NCI-H460 (cell line): Measurements from ENCODE around the gene PKNOX2. TPM values are rescaled to one million over a fixed set of nuclear protein-coding genes. Genes with fewer than 3 reads are reported as not detected.

Experiments
- DNase-seq: peaks from one replicate; pipeline ENCODE4 v3.0.0-alpha.2; 2016; ENCODE audit warnings: low read depth; ENCODE audit errors: extremely low read depth
- total RNA-seq: library from RNA; depleted of rRNA; stranded (reverse); fragments of >200 nt; shearing (Covaris generic); gene quantifications from 2 replicates; pipeline ENCODE4 v1.2.3, GENCODE V29; 2014

The PKNOX2 gene
- total RNA-seq, 1 experiment from 2014 or later = not detected

DNA sequence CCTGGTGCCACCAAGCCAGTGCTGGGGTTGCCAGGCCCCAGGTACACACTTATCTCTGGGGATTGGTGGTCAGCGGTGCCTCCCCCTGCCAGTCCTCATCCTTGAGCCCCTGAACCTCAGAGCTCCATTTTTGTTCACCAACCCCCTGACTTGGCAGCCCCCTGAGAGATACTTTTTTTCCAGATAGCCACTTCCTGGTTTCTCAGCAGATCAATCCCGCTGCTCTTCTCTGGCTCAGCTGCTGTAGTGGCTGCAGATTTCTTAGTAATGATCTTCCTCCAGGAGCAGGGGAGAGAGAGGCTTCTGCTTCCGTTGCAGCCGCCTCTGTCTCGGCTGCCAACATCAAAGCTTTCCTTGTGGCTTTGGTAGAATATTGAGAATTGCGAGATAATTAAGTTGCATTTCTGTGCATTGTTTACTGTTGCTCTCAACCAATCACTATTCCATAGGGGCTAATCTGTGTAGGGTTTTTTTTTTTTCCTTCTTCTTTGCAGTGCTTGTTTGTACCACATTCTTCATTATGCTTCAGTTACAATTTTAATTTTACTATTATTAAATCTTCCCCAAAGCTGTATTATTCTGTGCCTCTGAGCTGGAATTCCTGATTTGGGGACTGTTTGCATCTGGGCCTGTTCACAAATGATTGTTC is 92.1 kb downstream of the PKNOX2 start:
- DNase-seq = no peak

DNA sequence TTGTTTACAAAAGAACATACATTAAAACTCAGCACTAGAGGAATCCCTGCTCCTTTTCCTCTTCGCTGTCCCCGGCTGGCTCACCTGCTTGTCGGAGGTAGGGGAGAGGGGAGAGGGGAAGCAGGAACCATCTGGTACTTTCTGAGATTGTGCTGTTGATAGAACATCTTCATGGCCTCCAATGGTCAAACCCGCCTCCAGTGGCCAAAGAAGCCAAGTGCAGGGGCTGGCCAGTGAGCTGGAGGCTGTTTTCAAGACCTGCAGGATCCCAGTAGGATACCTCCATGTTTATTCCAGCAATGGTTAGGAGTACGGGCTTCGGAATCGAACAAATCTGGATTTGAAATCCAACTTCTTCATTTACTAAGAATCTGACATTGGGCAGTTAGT is 92.6 kb downstream of the PKNOX2 start:
- no peak for DNase-seq

DNA sequence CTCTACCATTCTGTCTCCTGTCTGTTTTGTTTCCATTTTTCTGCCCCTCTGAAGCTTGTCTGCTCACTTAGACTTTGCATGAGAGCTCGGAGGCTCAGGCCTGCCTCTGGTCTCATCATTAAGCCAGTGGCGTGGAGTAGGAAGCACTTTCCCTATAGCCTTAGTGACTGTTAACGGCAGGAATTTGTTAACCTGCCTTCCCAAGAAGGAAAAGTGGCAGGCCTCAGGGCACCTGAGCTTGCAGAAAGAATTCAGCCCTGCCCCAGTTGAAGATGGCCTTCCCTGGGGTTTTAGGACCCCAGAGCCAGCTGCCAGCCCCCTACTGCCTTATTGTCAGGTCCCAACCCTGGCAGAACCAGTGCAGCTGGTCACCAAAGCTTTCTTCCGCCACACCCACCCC is 93.2 kb downstream of the PKNOX2 start:
- no peak for DNase-seq

DNA sequence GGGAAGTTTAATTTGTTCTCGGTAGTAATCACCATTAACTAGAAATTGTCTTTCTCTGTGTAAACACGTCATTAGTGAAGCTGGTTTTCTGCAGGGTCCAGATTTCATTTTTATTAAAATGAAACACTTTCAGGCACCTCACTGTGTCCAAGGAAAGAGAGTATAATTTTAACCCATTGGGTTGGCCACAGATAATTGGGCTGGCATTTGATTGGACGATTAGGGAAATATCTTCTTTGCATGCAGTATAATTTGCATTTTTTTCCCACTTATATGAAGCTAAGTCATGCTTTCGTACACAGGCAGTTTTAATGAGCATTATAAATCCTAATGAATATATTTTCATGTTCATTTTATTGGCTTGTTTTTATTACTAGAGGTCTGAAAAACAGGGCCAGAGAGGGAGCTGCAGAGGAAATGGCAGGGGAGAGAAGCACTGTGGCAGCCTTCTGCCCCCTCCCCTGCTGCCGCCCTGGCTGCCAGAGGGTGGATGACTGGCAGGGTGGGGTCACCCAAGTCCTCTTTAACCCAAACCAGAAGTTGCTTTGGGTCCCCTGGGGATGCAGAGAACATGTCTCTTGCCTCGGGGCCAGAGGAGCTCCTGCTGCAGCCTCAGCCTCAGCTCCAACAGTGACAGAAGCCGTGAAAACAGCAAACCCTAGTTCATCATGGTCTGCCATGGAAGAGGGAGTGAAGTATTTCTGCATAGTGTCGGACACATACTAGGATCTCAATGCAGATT is 93.9 kb downstream of the PKNOX2 start:
- no peak for DNase-seq

DNA sequence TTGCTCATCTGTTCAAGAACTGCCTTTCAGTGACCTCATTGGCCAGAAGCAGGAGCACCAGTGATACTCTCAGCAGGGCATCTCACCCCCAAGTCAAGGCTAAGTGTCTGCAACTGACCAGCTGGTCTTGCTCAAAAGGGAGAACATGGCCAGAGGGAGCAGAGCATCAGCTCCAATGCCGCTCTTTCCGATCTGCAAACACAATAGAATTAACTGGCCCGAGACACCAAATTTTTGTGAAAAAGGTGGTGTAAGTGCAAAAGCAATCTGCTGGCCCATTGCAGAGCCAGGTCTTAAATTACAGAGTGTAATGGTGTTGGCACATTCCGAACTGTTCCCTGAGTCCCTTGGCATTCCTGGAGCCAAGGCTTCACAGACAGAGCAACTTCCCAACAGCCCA is 97.0 kb downstream of the PKNOX2 start:
- DNase-seq = no peak

DNA sequence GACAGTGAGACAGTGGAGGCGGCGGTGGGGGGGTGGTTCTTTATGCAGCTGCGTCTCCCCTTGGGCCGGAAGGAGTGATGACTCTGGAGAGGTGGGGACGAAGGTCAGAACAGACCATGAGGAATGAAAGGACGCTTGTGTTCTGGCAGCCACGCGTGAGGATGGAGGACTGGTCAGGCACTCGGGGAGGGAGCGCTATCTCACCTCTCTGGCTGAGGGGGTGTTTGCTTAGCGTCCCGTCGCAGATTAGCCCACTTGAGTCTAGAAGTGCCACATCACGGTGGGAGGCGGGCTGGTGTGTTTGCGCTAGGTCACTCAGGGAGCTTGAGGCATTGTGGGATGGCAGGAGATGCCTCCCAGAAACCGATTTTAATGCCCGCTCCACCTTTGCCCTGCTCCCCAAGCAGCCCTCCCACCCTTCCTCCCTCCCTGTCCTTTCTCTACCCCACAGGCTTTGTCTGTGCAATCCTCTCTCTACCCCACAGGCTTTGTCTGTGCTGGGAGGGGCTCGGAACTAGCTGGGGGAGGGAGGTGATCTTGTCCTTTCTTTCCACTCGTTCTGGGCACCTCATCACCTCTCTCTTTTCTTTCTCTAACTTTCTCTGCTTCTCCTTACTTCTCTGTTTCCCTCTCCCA is 97.8 kb downstream of the PKNOX2 start:
- DNase-seq = no peak

DNA sequence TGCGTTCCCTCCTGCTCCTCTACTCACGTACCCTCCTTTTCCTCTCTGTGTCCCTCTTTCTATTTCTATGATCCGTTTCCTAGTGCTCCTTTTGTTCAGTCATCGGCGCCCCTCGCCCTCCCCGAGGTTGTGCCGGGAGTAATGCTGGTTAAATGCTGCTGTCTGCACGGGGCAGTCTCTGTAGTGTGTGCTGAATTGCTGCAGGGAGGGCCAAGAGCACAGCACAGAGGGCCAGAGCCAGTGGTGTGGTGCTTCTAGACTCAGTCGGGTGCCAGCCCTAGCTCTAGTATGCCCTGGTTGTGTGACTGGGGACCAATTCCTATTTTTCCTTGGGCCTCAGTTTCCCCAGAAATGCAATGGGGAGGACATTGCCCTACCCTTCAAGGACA is 98.3 kb downstream of the PKNOX2 start:
- DNase-seq = no peak

DNA sequence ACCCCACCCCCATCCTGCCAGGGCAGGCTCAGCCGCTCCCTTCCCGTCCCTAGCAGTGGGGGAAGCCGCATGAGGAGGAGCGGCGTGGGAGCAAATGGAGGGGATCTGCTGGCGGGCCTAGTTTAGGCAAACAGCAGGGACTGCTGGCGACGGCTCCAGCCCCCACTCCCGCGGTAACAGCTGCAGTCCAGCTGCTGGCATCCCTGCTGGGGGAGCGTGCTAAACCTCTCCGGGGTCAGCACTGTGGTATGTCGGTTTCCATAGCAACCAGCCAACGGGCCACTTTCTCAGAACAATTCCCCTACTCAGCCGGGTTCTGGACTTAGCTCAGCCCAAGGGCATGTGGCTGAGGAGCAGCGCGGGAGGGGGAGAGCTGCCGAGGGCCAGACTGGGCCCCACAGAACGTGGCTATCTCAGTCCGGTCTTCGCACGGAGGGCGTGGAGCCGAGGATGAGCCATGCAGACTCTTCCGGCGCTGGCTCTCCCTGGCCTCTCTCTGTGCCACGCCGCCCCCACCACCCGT is 98.8 kb downstream of the PKNOX2 start:
- no peak for DNase-seq

DNA sequence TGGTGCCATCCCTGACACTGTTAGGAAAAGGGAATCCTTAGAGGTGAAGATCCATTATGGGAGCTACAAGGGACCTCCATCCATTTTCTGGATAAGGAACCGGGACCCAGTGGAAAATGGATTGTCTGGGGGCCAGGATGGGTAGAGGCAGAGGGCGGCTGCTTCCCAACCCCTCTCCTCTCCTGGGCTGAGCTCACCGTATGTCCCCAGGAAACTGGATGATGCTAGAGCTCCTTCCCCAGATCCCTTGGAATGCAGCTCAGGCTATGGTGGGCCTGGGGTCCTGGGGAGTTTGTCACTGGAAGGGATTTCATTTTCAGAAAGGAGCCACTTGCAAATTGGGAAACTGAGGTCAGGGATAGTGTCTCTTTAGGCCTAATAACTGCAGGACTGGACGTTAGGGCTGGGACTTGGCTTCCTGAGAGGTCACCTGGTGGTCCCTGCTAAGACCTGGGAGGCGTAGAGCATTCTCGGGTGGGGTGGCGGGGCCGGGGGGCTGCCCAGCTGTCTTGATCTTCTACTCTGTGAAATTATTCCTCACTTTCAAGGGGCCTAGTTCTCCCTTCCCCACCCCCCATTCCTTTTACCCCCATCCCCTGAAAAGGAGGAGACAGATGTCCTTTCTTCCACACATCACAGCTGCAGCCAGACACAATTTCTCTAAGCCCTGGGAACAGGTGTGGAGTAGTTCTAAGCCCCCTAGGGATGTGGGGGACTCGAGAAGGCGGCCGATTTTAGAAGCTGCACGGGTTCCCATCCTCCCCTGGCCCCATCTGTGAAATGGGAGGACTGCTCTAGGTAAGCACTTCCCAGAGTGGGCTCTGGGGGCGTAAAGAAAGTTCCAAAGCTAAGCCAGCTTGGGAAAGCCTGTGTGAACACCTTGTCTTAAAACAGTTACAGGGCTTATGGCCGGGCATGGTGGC is 99.8 kb downstream of the PKNOX2 start:
- DNase-seq = no peak

DNA sequence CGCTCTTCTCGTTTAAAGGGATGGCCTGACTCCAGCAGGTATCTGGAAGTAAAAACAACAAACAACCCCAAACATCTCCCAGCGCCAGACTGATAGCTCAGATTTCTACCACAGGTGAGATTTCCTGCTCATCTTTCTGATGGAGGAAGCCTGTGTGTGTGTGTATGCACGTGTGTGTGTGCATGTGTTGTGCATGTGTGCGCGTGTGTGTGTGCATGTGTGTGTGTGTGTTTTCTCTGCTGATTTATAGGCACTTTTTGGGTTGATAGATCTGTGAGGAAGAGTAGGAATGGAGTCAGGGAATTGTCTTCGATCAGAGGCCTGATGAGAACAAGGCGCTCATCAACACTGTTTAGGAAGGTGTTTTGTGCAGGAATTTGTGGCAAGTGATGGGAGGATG is 103.0 kb downstream of the PKNOX2 start:
- no peak for DNase-seq

DNA sequence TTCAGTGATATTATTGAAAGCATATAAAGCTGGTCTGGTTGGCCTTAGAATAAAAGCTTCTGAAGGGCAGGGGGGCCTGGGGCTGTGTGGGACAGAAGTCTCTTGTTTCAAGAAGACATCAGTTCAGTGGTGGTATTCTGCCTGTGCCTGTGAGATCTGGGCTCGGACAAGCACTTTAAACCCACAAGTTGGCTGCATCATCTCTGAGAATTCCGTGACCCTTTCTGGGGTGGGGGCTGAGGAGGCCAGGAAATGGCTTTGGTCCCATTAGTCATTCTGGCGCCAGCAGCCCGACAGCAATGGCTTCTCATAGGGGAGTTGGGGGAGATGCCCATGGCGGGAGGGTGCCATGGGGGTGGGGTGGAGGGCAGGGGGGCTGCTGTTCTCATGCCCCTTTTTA is 104.1 kb downstream of the PKNOX2 start:
- DNase-seq = no peak

DNA sequence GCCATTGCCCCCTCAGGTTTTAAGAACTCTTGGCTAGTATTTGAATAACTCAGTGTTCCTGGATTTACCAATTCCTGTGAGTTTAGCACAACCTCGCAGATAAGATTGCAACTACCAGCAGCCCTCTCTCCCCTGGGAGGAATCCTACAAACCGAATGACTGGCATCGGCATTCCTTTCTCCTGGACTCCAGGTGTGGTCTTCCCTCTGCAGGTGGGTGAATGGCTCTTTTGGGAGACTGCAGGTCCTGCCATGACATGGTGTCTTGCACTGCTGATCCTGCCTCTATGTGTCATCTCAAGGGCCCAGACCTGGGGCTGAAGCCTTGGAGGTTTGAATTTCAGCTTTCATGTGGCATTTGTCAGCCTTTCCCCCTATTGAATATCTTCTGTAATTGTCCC is 105.6 kb downstream of the PKNOX2 start:
- DNase-seq = no peak

DNA sequence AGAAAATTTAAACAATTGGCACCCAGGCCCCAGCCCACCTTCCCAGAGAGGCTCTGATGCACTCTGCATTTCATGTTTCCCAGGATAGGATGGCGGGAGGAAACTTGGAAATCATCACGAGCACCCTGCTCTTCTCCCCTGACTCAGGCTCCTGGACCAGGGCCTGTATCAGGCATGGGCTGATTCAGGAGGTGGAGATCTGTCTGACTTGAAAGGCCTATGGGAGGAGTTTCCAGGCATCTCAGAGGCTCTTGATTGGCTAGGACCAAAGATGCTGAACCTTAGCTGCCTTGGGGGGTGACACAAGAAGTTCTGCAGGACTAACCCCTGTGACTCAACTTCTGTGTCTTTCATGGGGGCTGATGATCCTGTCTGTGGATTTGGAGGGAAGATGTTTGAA is 106.2 kb downstream of the PKNOX2 start:
- no peak for DNase-seq

DNA sequence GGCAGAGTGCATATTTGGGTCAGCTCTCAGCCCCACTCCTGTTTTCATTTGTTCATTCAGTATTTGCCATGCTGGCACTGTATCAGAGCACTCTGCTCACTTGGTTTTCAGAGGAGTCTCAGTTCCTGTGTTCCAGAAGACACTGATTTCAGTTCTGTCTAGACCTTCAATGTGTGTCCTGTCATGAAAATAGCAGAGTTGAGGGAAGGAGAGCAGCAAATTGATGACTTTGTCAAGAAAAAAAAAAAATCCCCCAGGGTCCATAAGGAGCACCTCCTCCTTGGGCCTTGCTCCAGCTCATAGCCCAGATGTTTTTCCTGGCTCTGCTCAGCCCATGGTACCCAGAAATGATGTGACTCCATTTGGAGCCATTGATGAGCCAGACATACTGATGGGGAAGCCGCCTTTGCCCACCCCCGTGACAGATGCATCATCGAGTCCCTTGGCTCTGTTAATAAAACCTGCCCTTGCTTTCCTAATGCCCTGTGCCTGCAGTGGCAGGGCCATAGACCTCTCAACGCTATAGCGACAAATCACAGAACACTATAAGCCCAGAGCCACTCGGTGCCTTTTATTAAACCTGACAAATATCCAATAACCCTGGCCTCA is 107.0 kb downstream of the PKNOX2 start:
- no peak for DNase-seq

DNA sequence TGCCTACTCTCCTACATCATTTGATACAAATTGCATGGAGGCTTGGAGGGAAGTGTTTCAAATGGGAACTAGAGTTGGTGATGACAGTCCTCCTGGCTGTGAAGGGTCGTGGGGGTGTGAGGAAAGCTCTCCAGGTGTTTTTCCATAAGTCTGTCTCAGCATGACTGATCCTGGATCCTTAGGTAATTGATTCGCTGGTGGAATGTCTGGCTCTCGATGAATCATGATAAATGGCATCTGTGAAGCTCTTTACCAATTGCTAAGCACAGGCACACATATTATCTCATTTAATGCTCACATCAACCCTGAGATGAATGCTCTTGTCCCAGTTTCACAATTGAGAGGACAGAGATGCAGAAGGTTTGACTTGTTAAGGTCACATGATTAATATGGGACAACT is 107.5 kb downstream of the PKNOX2 start:
- no peak for DNase-seq

DNA sequence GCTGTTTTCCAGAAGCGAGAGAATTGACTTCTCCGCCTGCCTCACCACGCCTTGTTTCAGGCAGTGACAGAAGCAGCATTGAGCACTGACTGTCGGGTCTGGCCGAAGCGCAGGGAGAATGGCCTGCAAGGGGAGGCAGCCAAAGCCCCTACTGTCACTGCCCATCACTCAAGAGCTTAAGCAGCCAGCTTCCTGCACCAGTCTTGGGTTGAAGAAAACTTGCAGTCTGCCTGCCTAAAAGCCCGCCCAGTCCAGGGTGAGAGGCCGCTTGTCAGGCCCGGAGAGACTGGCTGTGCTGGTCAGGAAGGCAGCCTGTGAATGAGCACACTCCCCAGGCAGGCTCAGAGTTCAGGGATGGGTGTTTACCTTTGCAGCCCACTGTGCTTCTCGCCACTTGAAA is 108.3 kb downstream of the PKNOX2 start:
- no peak for DNase-seq

DNA sequence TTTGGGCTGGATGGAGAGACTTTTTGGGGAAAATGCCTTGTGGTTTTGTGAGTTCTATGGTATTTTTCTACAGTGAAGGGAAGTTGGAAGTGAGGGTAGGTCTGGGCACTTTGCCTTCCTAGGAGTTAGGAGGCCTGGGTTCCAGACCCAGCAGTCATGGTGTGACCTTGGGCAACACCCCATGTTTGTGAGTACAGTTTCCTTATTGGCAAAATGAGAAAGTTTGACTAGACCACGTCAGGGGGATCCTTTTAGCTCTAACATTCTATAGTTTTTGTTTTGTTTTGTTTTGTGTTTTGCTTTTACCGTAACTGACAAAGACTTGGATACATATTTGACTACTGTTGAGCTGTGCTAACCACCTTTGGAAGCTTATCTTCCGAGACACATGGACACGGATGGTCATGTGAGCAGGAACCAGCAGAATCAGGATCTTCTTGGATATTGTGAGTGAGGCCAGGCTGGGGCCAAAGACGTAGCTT is 109.0 kb downstream of the PKNOX2 start:
- no peak for DNase-seq

DNA sequence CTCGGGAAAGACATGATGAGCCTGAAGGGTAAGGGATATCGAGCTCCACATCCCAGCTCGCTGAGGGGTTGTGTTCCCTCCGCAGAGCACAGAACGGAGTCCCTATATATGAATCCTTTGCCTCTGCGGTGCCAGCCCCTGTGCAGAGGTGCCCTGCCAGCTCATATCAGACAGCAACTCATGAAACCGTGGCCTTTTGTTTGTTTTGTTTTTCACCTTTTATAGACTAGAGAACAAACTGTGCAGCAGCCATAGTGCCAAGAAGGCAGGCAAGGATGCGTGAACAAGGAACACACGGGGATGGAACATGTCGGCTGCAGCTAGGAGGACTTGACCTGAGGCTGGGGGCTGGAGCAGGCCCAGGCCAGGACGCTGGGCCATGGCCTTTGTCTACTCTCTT is 109.8 kb downstream of the PKNOX2 start:
- DNase-seq = no peak

DNA sequence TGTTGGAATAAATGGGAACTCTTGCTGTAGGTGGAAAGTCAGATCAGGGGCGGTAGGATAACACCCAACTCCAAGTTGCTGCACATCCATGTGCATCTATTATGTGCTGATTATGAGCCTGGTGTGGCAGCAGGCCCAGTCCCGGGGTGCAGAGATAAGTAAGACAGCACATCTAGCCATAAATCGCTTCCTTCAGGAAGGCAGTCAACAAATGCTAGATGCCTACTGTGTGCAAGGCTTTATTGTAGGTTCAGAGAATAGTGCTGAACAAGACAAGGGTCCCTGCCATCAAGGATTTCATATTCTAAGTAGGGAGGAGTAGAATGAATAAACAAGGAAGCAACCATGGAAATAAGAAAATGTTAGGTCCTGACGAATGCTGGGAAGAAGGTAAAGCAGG is 110.2 kb downstream of the PKNOX2 start:
- DNase-seq = no peak

DNA sequence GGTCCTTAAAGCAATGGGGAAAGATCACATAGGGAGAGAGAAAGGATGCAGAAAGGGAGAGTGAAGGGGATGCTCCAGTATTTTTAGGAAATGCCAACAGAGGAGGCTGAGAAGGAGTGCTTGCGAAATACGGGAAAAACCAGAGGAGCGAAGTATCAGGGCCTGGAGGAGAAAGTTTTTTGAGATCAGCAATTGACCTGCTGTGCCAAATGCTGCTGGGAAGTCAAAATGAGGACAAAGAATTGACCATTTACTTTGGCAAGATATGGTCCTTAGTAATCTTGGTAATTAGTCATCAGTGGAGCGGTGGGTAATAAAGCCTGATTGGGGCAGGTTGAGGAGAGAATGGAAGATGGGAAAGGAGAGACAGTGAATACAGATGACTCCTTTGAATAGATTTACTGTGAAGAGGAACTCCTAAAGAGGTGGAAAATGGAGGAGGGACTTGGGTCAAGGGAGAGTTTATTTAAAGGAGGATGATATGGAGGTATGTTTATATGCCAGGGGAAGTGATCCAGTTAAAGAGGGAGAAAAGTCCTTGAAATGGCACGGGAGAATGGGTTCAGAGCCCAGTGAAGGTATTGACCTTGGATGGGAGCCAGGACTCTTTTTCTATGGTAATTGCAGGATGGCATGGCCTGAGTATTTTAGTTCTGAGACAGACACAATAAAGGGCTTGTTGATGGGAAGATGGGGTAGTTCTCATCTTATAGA is 111.5 kb downstream of the PKNOX2 start:
- no peak for DNase-seq
